Neural cell (in vitro differentiated cells): ENCODE data around the gene POU6F2. TPM values are rescaled to one million over a fixed set of nuclear protein-coding genes. Genes with fewer than 3 reads are reported as not detected.

Source experiments
- H2AFZ ChIP-seq: fragments of 200-600, 300-800 bp; sonication (generic), shearing (Covaris generic); 2 replicates; pipeline ENCODE4 v1.6.0; 2014; ENCODE audit warnings: low read depth, mild to moderate bottlenecking, antibody characterized with exemption, low read length, moderate library complexity
- H3F3A ChIP-seq: fragments of 200-600 bp; shearing (Covaris generic); 2 replicates; pipeline ENCODE4 v1.6.1; 2016; ENCODE audit warnings: mild to moderate bottlenecking, moderate library complexity, mixed read lengths, antibody characterized with exemption, low read length; ENCODE audit not compliant: insufficient read depth, poor library complexity, severe bottlenecking
- H3K27ac ChIP-seq: fragments of 200-600, 300-800 bp; sonication (generic), shearing (Covaris generic); 2 replicates; pipeline ENCODE4 v1.5.1; 2014; ENCODE audit warnings: mild to moderate bottlenecking, low read length, moderate library complexity
- H3K27me3 ChIP-seq: fragments of 300-800, 200-600 bp; sonication (generic), shearing (Covaris generic); 2 replicates; pipeline ENCODE4 v1.6.0; 2014; ENCODE audit warnings: mild to moderate bottlenecking, low read depth, low read length, moderate library complexity; ENCODE audit not compliant: insufficient read depth
- H3K36me3 ChIP-seq: fragments of 300-800, 200-600 bp; sonication (generic), shearing (Covaris generic); 2 replicates; pipeline ENCODE4 v1.5.1; 2014; ENCODE audit warnings: mild to moderate bottlenecking, antibody characterized with exemption, low read length, moderate library complexity; ENCODE audit not compliant: insufficient read depth
- H3K4me2 ChIP-seq: fragments of 300-800, 200-600 bp; sonication (generic), shearing (Covaris generic); 2 replicates; pipeline ENCODE4 v1.6.0; 2014; ENCODE audit warnings: mild to moderate bottlenecking, low read length
- H3K4me3 ChIP-seq: fragments of 300-800, 200-600 bp; sonication (generic), shearing (Covaris generic); 2 replicates; pipeline ENCODE4 v1.5.1; 2014; ENCODE audit warnings: mild to moderate bottlenecking, low read length, moderate library complexity
- H3K79me2 ChIP-seq: fragments of 200-600 bp; shearing (Covaris generic); replicated peaks from 2 replicates; pipeline ENCODE4 v1.6.0; 2014; ENCODE audit warnings: mild to moderate bottlenecking, low read length, moderate library complexity; ENCODE audit not compliant: insufficient read depth
- H3K9ac ChIP-seq: fragments of 300-800, 200-600 bp; sonication (generic), shearing (Covaris generic); 2 replicates; pipeline ENCODE4 v1.6.1; 2016; ENCODE audit warnings: mild to moderate bottlenecking, low read length, mixed read lengths
- H3K9me2 ChIP-seq: fragments of 200-600 bp; shearing (Covaris generic); 2 replicates; pipeline ENCODE4 v1.6.1; 2016; ENCODE audit warnings: mild to moderate bottlenecking, low read length, mixed read lengths; ENCODE audit not compliant: insufficient read depth
- H3K9me3 ChIP-seq: fragments of 200-600, 300-800 bp; sonication (generic), shearing (Covaris generic); 2 replicates; pipeline ENCODE4 v1.6.1; 2016; ENCODE audit warnings: mild to moderate bottlenecking, mixed run types, low read length, moderate library complexity, mixed read lengths
- H4K20me1 ChIP-seq: fragments of 200-600 bp; shearing (Covaris generic); 2 replicates; pipeline ENCODE4 v1.6.1; 2016; ENCODE audit warnings: mild to moderate bottlenecking, mixed run types; ENCODE audit not compliant: insufficient read depth
- CTCF ChIP-seq: fragments of 450-650 bp; IDR thresholded peaks from 2 replicates; pipeline ENCODE4 v1.5.1; 2014; ENCODE audit warnings: antibody characterized with exemption, mild to moderate bottlenecking, moderate library complexity; ENCODE audit not compliant: poor library complexity, severe bottlenecking
- EP300 ChIP-seq: fragments of 450-650 bp; conservative IDR thresholded peaks from 2 replicates; pipeline ENCODE4 v1.6.1; 2014; ENCODE audit warnings: antibody characterized with exemption, mild to moderate bottlenecking, moderate library complexity; ENCODE audit not compliant: poor library complexity, severe bottlenecking
- EZH2 ChIP-seq: fragments of 200-600, 300-800 bp; shearing (Covaris generic), sonication (generic); IDR thresholded peaks from 2 replicates; pipeline ENCODE4 v1.6.1; 2014; ENCODE audit warnings: antibody characterized with exemption, low read length, borderline replicate concordance, mild to moderate bottlenecking; ENCODE audit not compliant: insufficient read depth, poor library complexity, severe bottlenecking
- MXI1 ChIP-seq: fragments of 450-650 bp; conservative IDR thresholded peaks from 2 replicates; pipeline ENCODE4 v1.6.1; 2014; ENCODE audit warnings: antibody characterized with exemption, mild to moderate bottlenecking; ENCODE audit not compliant: poor library complexity, severe bottlenecking
- POLR2AphosphoS5 ChIP-seq: IDR thresholded peaks from 2 replicates; pipeline ENCODE4 v1.6.1; 2012
- RAD21 ChIP-seq: fragments of 450-650 bp; conservative IDR thresholded peaks from 2 replicates; pipeline ENCODE4 v1.6.1; 2014; ENCODE audit warnings: antibody characterized with exemption, mild to moderate bottlenecking, moderate library complexity
- REST ChIP-seq: IDR thresholded peaks from 2 replicates; pipeline ENCODE4 v1.6.1; 2012; ENCODE audit warnings: borderline replicate concordance
- SMC3 ChIP-seq: fragments of 450-650 bp; conservative IDR thresholded peaks from 2 replicates; pipeline ENCODE4 v1.6.1; 2014; ENCODE audit warnings: antibody characterized with exemption, mild to moderate bottlenecking, moderate library complexity; ENCODE audit not compliant: poor library complexity
- TAF1 ChIP-seq: IDR thresholded peaks from 2 replicates; pipeline ENCODE4 v1.6.1; 2012; ENCODE audit warnings: low read depth
- polyA plus RNA-seq: library from polyadenylated mRNA; depleted of rRNA; stranded (reverse); fragments of >200 nt; gene quantifications from 2 replicates; pipeline ENCODE4 v1.2.3, GENCODE V29; 2014

The POU6F2 gene
- polyA plus RNA-seq, 1 donor from 2014 or later = 2.8 TPM

- Histone ChIP-seq H3K9me3 (no peaks in the 10 kb centered on the region), H3K9me2 (no peaks in the 10 kb centered on the region), H3F3A (no peaks in the 10 kb centered on the region), H3K36me3 (no peaks in the 10 kb centered on the region), H2AFZ (no peak overlapping the region), H3K27me3 (no peaks in the 10 kb centered on the region), H3K4me3 (no peak overlapping the region), H3K79me2 (no peaks in the 10 kb centered on the region), H4K20me1 (no peaks in the 10 kb centered on the region), H3K4me2 (no peak overlapping the region), H3K9ac (no peak overlapping the region), H3K27ac (no peak overlapping the region)
- TF ChIP-seq EZH2 (no peak), EP300 (no peak), SMC3 (no peak), CTCF (no peak), RAD21 (no peak), TAF1 (no peak), MXI1 (no peak), POLR2AphosphoS5 (no peak)
These were observed 167.6 kb downstream of the POU6F2 start for GRCh38 chr7:39145283-39145682.

GRCh38 chr7:39145935-39146334, 168.2 kb downstream of the POU6F2 start:
- Histone ChIP-seq H3K4me3 (no peak overlapping the region), H3K9me3 (no peaks in the 10 kb centered on the region), H3K9ac (no peak overlapping the region)

More at GRCh38 chr7:39145935-39146334, 168.2 kb downstream of the POU6F2 start:
- H3K4me2 ChIP-seq = no peak overlapping the region
- no peaks in the 10 kb centered on the region for H3K36me3 ChIP-seq
- no peak overlapping the region for H3K27ac ChIP-seq
- no peak overlapping the region for H2AFZ ChIP-seq
- no peaks in the 10 kb centered on the region for H3K79me2 ChIP-seq
- H3F3A ChIP-seq = no peaks in the 10 kb centered on the region
- no peaks in the 10 kb centered on the region for H4K20me1 ChIP-seq
- H3K27me3 ChIP-seq = no peaks in the 10 kb centered on the region
- no peaks in the 10 kb centered on the region for H3K9me2 ChIP-seq
- no peak for TF ChIP-seq REST
- no peak for TF ChIP-seq TAF1
- no peak for TF ChIP-seq EP300
